ENCODE data around the gene PLEKHG4B. TPM values are rescaled to one million over a fixed set of nuclear protein-coding genes. Genes with fewer than 3 reads are reported as not detected.

The PLEKHG4B gene
- total RNA-seq, 1 experiment from 2014 or later = 0.28 TPM

GRCh38 chr5:76358-77169, 15.4 kb upstream of the PLEKHG4B start:
- no peak for DNase-seq (ENCODE audit: low spot score)
- ChIA-PET POLR2A (ENCODE audit: low non-redundant PET) (no interaction called here), CTCF (no interaction called here)
- Histone ChIP-seq H3K4me3 (ENCODE audit: low read depth, low read length, poor library complexity, severe bottlenecking) (no peak overlapping the region), H3K9me3 (ENCODE audit: low read depth, low read length, poor library complexity, severe bottlenecking) (no peaks in the 10 kb centered on the region), H3K27ac (ENCODE audit: low read depth, low read length, poor library complexity, severe bottlenecking) (no peak overlapping the region), H3K4me1 (ENCODE audit: insufficient read depth, low read length, poor library complexity, severe bottlenecking) (no peaks in the 10 kb centered on the region), H3K27me3 (replicated peaks; ENCODE audit: insufficient read depth, low read depth, low read length, poor library complexity) (peaks cover 71% of the 10 kb centered on the region), H3K36me3 (ENCODE audit: insufficient read depth, low read length, poor library complexity, severe bottlenecking) (no peaks in the 10 kb centered on the region)
- intact Hi-C loops (cut with micrococcal nuclease; ENCODE audit: unreplicated experiment) = no loop called here
- BruUV-seq (replicated peaks) = no TSS peak
- TF ChIP-seq CTCF (conservative IDR thresholded peaks at IDR 0.05; ENCODE audit: low read depth, low read length) = no peak
- no peak for TF ChIP-seq EZH2 (IDR thresholded peaks at IDR 0.05; ENCODE audit: borderline replicate concordance, low read depth, low read length, poor library complexity, severe bottlenecking)

GRCh38 chr5:77170-77501, 14.8 kb upstream of the PLEKHG4B start:
- Histone ChIP-seq H3K36me3 (ENCODE audit: insufficient read depth, low read length, poor library complexity, severe bottlenecking) (no peaks in the 10 kb centered on the region), H3K27me3 (replicated peaks; ENCODE audit: insufficient read depth, low read depth, low read length, poor library complexity) (peaks cover 71% of the 10 kb centered on the region), H3K27ac (ENCODE audit: low read depth, low read length, poor library complexity, severe bottlenecking) (no peak overlapping the region), H3K9me3 (ENCODE audit: low read depth, low read length, poor library complexity, severe bottlenecking) (no peaks in the 10 kb centered on the region), H3K4me1 (ENCODE audit: insufficient read depth, low read length, poor library complexity, severe bottlenecking) (no peaks in the 10 kb centered on the region), H3K4me3 (ENCODE audit: low read depth, low read length, poor library complexity, severe bottlenecking) (no peak overlapping the region)
- intact Hi-C loops (cut with micrococcal nuclease; ENCODE audit: unreplicated experiment) = no loop called here
- no peak for TF ChIP-seq EZH2 (IDR thresholded peaks at IDR 0.05; ENCODE audit: borderline replicate concordance, low read depth, low read length, poor library complexity, severe bottlenecking)
- no peak for TF ChIP-seq CTCF (conservative IDR thresholded peaks at IDR 0.05; ENCODE audit: low read depth, low read length)
- POLR2A ChIA-PET (ENCODE audit: low non-redundant PET) = no interaction called here
- no peak for DNase-seq (ENCODE audit: low spot score)
- CTCF ChIA-PET = no interaction called here
- BruUV-seq (replicated peaks) = no TSS peak

GRCh38 chr5:77546-77945, 14.4 kb upstream of the PLEKHG4B start:
- TF ChIP-seq CTCF (conservative IDR thresholded peaks at IDR 0.05; ENCODE audit: low read depth, low read length) (no peak), EZH2 (IDR thresholded peaks at IDR 0.05; ENCODE audit: borderline replicate concordance, low read depth, low read length, poor library complexity, severe bottlenecking) (no peak)
- POLR2A ChIA-PET (ENCODE audit: low non-redundant PET) = no interaction called here
- CTCF ChIA-PET = no interaction called here
- Histone ChIP-seq H3K4me1 (ENCODE audit: insufficient read depth, low read length, poor library complexity, severe bottlenecking) (no peaks in the 10 kb centered on the region), H3K9me3 (ENCODE audit: low read depth, low read length, poor library complexity, severe bottlenecking) (no peaks in the 10 kb centered on the region), H3K4me3 (ENCODE audit: low read depth, low read length, poor library complexity, severe bottlenecking) (no peak overlapping the region), H3K27ac (ENCODE audit: low read depth, low read length, poor library complexity, severe bottlenecking) (no peak overlapping the region), H3K36me3 (ENCODE audit: insufficient read depth, low read length, poor library complexity, severe bottlenecking) (no peaks in the 10 kb centered on the region), H3K27me3 (replicated peaks; ENCODE audit: insufficient read depth, low read depth, low read length, poor library complexity) (peaks cover 74% of the 10 kb centered on the region)
- no peak for DNase-seq (ENCODE audit: low spot score)
- BruUV-seq (replicated peaks) = no TSS peak
- intact Hi-C loops (cut with micrococcal nuclease; ENCODE audit: unreplicated experiment) = no loop called here

Data from A673 (cell line).